Chondrocyte (in vitro differentiated cells): ENCODE results near the gene MED13L. TPM values are rescaled to one million over a fixed set of nuclear protein-coding genes. Genes with fewer than 3 reads are reported as not detected.

ENCODE experiments used
- DNase-seq: peaks from one replicate; pipeline ENCODE4 v3.0.0; 2021; ENCODE audit warnings: mixed read lengths, low spot score
- H3K27ac Mint-ChIP-seq: one replicate; pipeline ENCODE4 v1.8.0; 2021; ENCODE audit warnings: mild to moderate bottlenecking, moderate library complexity, mixed read lengths; ENCODE audit not compliant: unreplicated experiment
- H3K27me3 Mint-ChIP-seq: 2 replicates; pipeline ENCODE4 v1.8.0; 2021; ENCODE audit warnings: low read depth, mixed read lengths
- H3K36me3 Mint-ChIP-seq: 2 replicates; pipeline ENCODE4 v1.8.0; 2021; ENCODE audit warnings: low read depth, mixed read lengths
- H3K4me1 Mint-ChIP-seq: 2 replicates; pipeline ENCODE4 v1.8.0; 2021; ENCODE audit warnings: low read depth, mild to moderate bottlenecking, mixed read lengths
- H3K4me3 Mint-ChIP-seq: one replicate; pipeline ENCODE4 v1.8.0; 2021; ENCODE audit warnings: mild to moderate bottlenecking, moderate library complexity, mixed read lengths; ENCODE audit not compliant: unreplicated experiment
- H3K9me3 Mint-ChIP-seq: 2 replicates; pipeline ENCODE4 v1.8.0; 2021; ENCODE audit warnings: low read depth, mixed read lengths
- total RNA-seq: library from RNA; stranded (reverse); gene quantifications from 3 replicates; pipeline ENCODE4 v1.2.1, GENCODE V29; 2021
- TF ChIP-seq, protein P1 (sequence below): fragments of 200-600 bp; sonication (generic); IDR thresholded peaks from 2 replicates; pipeline ENCODE4 v1.5.0; 2021; ENCODE audit warnings: antibody characterized with exemption, mild to moderate bottlenecking, moderate library complexity

MED13L gene
- total RNA-seq, 1 donor from 2014 or later = 162 TPM

DNA sequence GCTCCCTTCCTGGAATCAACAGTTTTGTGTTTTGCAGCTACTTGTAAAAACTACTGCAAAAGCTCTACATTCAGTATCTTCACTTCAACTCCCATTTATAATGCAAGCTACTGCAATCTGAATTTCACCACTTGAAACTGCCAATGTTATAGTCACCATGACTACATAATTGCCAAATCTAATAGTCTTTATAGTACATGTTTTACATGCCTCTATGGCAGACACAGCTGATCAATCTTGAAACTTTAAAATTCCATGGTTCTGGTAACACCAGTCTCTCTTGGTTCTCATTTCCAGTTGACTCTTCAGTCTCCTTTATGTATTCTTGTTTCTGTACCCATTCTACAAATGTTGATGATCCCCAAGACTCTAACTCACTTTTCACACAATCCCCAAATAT lies 185.9 kb downstream of the MED13L start:
- DNase-seq = no peak
- TF ChIP-seq, protein P1, sequence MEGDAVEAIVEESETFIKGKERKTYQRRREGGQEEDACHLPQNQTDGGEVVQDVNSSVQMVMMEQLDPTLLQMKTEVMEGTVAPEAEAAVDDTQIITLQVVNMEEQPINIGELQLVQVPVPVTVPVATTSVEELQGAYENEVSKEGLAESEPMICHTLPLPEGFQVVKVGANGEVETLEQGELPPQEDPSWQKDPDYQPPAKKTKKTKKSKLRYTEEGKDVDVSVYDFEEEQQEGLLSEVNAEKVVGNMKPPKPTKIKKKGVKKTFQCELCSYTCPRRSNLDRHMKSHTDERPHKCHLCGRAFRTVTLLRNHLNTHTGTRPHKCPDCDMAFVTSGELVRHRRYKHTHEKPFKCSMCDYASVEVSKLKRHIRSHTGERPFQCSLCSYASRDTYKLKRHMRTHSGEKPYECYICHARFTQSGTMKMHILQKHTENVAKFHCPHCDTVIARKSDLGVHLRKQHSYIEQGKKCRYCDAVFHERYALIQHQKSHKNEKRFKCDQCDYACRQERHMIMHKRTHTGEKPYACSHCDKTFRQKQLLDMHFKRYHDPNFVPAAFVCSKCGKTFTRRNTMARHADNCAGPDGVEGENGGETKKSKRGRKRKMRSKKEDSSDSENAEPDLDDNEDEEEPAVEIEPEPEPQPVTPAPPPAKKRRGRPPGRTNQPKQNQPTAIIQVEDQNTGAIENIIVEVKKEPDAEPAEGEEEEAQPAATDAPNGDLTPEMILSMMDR = no peak
- no peaks in the 10 kb centered on the region for H3K9me3 Mint-ChIP-seq
- H3K36me3 Mint-ChIP-seq = peaks cover 10% of the 10 kb centered on the region
- peak overlapping the region; percentile 14 for H3K27ac Mint-ChIP-seq
- H3K4me1 Mint-ChIP-seq = peaks cover 52% of the 10 kb centered on the region
- no peak overlapping the region for H3K4me3 Mint-ChIP-seq
- no peaks in the 10 kb centered on the region for H3K27me3 Mint-ChIP-seq

DNA sequence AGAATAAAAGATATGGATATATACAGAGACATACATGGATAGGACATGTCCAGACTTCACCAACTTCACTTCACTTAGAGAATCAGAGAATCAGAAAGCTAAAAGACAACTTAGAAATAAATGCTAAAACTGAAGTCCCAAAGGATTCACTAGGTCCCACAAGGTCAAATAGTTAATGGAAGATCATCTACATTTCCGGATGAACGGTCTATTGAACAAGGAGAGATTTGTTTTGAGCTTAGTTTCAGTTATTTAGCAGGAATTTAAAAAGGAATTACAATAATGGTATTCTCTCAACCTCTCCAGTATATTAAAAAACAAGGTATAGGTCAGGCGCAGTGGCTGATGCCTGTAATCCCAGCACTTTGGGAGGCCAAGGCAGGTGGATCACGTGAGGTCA lies 187.0 kb downstream of the MED13L start:
- no peaks in the 10 kb centered on the region for H3K27me3 Mint-ChIP-seq
- H3K4me3 Mint-ChIP-seq = no peak overlapping the region
- no peak for DNase-seq
- no peaks in the 10 kb centered on the region for H3K9me3 Mint-ChIP-seq
- peak overlapping the region; percentile 59 for H3K27ac Mint-ChIP-seq
- H3K4me1 Mint-ChIP-seq = peaks cover 56% of the 10 kb centered on the region
- H3K36me3 Mint-ChIP-seq = peaks cover 10% of the 10 kb centered on the region
- TF ChIP-seq, protein P1 = no peak

DNA sequence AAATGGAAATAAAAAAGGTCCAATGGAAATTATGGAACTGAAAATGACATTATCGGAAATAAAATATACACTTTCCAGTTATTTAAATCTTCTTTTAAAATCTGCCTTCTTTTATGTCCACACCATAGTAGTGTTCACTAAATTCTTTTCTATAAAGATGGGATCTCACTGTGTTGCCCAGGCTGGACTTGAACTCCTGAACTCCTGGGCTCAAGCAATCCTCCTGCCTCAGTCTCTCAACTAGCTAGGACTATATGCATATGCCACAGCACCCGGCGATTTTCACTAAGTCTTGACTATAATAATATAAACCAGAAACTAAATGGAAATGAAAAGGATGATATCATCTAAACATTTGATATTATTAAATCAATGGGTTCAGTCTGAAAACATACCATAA lies 188.4 kb downstream of the MED13L start:
- H3K27ac Mint-ChIP-seq = no peak overlapping the region
- DNase-seq = no peak
- H3K9me3 Mint-ChIP-seq = no peaks in the 10 kb centered on the region
- H3K27me3 Mint-ChIP-seq = no peaks in the 10 kb centered on the region
- TF ChIP-seq, protein P1 = no peak
- no peak overlapping the region for H3K4me3 Mint-ChIP-seq
- peaks cover 8% of the 10 kb centered on the region for H3K36me3 Mint-ChIP-seq
- peaks cover 59% of the 10 kb centered on the region for H3K4me1 Mint-ChIP-seq

- Mint-ChIP-seq H3K4me1 (peaks cover 53% of the 10 kb centered on the region), H3K9me3 (no peaks in the 10 kb centered on the region), H3K27me3 (no peaks in the 10 kb centered on the region), H3K27ac (no peak overlapping the region), H3K36me3 (peaks cover 8% of the 10 kb centered on the region), H3K4me3 (no peak overlapping the region)
- no peak for DNase-seq
- TF ChIP-seq, protein P1 = no peak
Measured at GRCh38 chr12:116087962-116088361, 189.5 kb downstream of the MED13L start.

- peaks cover 48% of the 10 kb centered on the region for H3K4me1 Mint-ChIP-seq
- H3K27me3 Mint-ChIP-seq = no peaks in the 10 kb centered on the region
- TF ChIP-seq, protein P1 = no peak
- H3K36me3 Mint-ChIP-seq = peaks cover 8% of the 10 kb centered on the region
- DNase-seq = no peak
- no peaks in the 10 kb centered on the region for H3K9me3 Mint-ChIP-seq
- H3K27ac Mint-ChIP-seq = peak overlapping the region; percentile 15
- no peak overlapping the region for H3K4me3 Mint-ChIP-seq
Measured at GRCh38 chr12:116087399-116087798, 190.1 kb downstream of the MED13L start.
